ENCODE measurements around the gene GRAMD4. TPM values are rescaled to one million over a fixed set of nuclear protein-coding genes. Genes with fewer than 3 reads are reported as not detected.

Gene GRAMD4
- total RNA-seq, 1 donor from 2014 or later = 16.8 TPM

DNA sequence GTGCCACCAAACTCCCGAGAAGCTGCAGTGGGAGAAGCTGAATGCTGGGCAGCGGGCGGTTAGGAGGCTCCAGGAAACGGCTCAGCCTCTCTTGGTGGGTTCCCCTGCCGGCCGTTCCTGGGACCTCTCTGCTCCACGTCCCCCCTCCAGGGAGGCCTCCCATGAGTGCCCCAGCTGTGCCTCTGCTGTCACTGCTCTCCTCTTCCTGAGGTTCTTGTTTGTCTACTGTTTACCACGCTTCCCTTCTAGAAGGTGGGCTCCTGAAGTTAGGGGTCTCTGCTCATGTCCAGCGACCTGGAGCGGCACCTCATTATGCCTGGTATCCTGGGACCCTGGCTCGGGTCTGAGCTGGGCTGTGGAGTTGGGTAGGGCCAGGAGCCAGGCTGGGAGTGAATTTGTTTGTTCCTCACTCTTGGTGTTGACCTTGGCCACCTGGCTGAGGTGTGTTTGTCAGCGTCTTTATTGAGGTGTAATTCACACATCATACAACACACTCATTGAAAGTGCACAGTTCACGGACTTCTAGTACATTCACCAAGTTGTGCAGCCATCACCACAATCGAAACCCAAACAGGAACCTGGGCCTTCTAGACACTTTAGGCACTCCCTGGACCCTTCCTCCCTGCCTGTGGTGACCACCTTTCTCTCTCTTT is 37.8 kb upstream of the GRAMD4 start:
- Histone ChIP-seq H3K27me3 (ENCODE audit: control insufficient read depth, insufficient read depth, low read length) (peaks cover 1% of the 10 kb centered on the region), H3K36me3 (ENCODE audit: control insufficient read depth, insufficient read depth, low read length) (no peaks in the 10 kb centered on the region), H3K4me3 (ENCODE audit: low read depth, low read length) (no peak overlapping the region)
- TF ChIP-seq, protein P1, sequence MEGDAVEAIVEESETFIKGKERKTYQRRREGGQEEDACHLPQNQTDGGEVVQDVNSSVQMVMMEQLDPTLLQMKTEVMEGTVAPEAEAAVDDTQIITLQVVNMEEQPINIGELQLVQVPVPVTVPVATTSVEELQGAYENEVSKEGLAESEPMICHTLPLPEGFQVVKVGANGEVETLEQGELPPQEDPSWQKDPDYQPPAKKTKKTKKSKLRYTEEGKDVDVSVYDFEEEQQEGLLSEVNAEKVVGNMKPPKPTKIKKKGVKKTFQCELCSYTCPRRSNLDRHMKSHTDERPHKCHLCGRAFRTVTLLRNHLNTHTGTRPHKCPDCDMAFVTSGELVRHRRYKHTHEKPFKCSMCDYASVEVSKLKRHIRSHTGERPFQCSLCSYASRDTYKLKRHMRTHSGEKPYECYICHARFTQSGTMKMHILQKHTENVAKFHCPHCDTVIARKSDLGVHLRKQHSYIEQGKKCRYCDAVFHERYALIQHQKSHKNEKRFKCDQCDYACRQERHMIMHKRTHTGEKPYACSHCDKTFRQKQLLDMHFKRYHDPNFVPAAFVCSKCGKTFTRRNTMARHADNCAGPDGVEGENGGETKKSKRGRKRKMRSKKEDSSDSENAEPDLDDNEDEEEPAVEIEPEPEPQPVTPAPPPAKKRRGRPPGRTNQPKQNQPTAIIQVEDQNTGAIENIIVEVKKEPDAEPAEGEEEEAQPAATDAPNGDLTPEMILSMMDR (IDR thresholded peaks at IDR 0.05; ENCODE audit: insufficient read depth, low read length, severe bottlenecking) = no peak
- no peak for DNase-seq (ENCODE audit: low read depth)
- no peak for FAIRE-seq

DNA sequence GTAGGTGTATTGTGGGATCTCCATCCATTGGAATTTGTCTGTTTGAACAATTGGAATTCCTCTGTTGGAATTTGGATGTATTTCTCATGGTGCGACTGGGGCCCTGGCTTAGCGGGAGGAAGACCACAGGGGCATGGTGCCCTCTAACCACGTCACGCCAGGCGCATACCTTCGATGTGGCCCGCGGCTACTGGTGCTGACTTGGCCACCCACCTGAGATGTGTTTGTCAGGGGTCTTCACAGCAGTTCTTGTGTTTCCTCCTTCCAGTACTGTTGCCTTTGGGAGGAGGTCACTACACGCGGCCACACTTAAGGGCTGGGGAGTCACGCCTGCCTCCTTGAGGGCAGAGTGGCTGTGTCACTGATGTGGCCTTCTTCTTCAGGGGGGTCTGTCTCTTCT is 36.6 kb upstream of the GRAMD4 start:
- DNase-seq (ENCODE audit: low read depth) (no peak), FAIRE-seq (peak; percentile 43)
- H3K4me3 ChIP-seq (ENCODE audit: low read depth, low read length) = no peak overlapping the region
- no peaks in the 10 kb centered on the region for H3K27me3 ChIP-seq (ENCODE audit: control insufficient read depth, insufficient read depth, low read length)
- TF ChIP-seq, protein P1 (IDR thresholded peaks at IDR 0.05; ENCODE audit: insufficient read depth, low read length, severe bottlenecking) = no peak
- H3K36me3 ChIP-seq (ENCODE audit: control insufficient read depth, insufficient read depth, low read length) = no peaks in the 10 kb centered on the region

DNA sequence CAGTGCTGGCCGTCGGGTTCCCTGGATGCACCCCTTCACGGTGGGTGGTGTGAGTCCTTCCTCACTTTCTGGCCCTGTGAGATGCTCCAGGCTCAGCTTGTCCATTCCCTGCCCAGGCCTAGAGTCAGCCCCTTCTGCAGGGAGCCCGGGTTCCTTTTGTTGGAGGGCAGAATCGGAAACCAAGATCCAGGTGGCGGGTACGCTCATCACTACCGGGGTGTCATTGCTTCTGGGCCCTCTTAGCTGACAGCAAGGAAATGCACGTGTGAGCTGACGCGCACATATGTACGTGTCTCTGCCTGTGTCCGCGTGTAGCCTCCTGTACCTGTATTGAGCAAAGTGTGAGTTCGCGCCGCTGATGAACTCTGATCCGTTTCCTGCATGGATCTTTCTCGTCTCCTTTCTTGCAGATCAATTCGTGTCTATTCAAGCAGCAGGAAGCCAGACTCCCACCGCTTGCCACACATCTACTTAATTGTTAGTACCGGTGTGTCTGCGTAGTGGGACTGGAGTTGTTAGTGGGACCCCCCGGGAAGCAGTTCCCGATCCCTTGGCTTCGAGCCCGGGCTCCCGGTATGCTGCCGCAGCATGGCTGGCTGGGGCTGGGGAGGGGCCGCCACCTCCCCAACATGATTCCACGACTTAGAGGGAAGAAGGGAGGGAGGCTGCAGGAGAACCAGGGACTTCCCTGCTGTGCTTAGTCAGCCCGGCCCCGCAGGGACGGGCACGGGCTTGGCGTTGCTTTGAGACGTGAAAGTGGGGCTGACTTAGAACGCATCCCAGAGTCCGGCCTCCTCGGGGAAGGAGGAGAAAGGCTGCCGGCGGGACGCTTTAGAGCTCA is 35.9 kb upstream of the GRAMD4 start:
- FAIRE-seq (peak; percentile 95), DNase-seq (ENCODE audit: low read depth) (peak; percentile 65)
- H3K4me3 ChIP-seq (ENCODE audit: low read depth, low read length) = no peak overlapping the region
- no peaks in the 10 kb centered on the region for H3K27me3 ChIP-seq (ENCODE audit: control insufficient read depth, insufficient read depth, low read length)
- TF ChIP-seq, protein P1 (IDR thresholded peaks at IDR 0.05; ENCODE audit: insufficient read depth, low read length, severe bottlenecking) = no peak
- no peaks in the 10 kb centered on the region for H3K36me3 ChIP-seq (ENCODE audit: control insufficient read depth, insufficient read depth, low read length)

DNA sequence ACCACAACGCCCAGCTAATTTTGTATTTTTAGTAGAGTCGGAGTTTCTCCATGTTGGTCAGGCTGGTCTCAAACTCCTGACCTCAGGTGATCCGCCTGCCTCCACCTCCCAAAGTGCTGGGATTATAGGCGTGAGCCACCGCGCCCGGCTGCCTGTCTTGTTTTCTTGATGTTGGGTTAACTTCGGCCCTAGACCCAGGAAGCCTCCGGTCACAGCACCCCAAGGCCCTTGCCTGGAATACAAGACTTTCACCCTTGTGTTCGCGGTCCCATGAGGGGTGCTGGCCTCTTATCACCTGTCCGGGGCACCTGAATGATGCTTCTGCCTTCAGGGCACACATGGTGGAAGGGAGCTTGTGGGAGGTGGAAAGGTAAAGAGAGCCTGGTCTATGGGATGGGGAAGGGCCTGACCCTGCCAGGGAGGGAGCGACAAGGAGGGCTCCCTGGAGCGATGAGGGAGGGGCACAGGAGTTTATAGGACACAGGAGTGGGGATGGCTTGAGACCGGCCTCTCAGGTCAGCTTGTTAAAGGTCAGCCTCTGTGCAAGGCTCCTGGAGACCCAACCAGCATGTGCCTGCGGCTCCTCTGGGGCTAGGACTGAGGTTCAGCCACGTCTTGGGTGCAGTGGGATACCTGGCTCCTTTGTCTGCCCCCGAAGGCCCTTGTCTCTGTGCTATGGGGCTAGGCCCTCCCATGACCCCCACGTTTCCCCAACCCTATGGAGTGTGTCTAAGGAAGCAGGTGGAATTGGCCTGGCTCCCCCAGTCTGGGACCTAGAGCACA is 34.7 kb upstream of the GRAMD4 start:
- Histone ChIP-seq H3K27me3 (ENCODE audit: control insufficient read depth, insufficient read depth, low read length) (no peaks in the 10 kb centered on the region), H3K36me3 (ENCODE audit: control insufficient read depth, insufficient read depth, low read length) (no peaks in the 10 kb centered on the region), H3K4me3 (ENCODE audit: low read depth, low read length) (no peak overlapping the region)
- no peak for FAIRE-seq
- DNase-seq (ENCODE audit: low read depth) = no peak
- TF ChIP-seq, protein P1 (IDR thresholded peaks at IDR 0.05; ENCODE audit: insufficient read depth, low read length, severe bottlenecking) = no peak

- TF ChIP-seq, protein P1 (IDR thresholded peaks at IDR 0.05; ENCODE audit: insufficient read depth, low read length, severe bottlenecking) = no peak
- H3K27me3 ChIP-seq (ENCODE audit: control insufficient read depth, insufficient read depth, low read length) = no peaks in the 10 kb centered on the region
- DNase-seq (ENCODE audit: low read depth) (no peak), FAIRE-seq (no peak)
- H3K4me3 ChIP-seq (ENCODE audit: low read depth, low read length) = no peak overlapping the region
- H3K36me3 ChIP-seq (ENCODE audit: control insufficient read depth, insufficient read depth, low read length) = no peaks in the 10 kb centered on the region
Observed at GRCh38 chr22:46586123-46586519, 34.1 kb upstream of the GRAMD4 start.

Measured in bronchial epithelial cell (primary cell).